C4-2B (cell line): Measurements from ENCODE around the gene KRT17.

Experiments used
- H3K27ac ChIP-seq: fragments of 450-650 bp; 2 replicates; pipeline ENCODE4 v1.5.1; 2017
- CTCF ChIP-seq: fragments of 450-650 bp; conservative IDR thresholded peaks from 2 replicates; pipeline ENCODE4 v1.5.1; 2017; ENCODE audit warnings: mild to moderate bottlenecking
- ZFX ChIP-seq: fragments of 450-650 bp; IDR thresholded peaks from 2 replicates; pipeline ENCODE4 v1.6.1; 2017

KRT17 gene

GRCh38 chr17:41571561-41572434, 52.6 kb downstream of the KRT17 start, which contains the start of gene KRT9:
KRT9 (minus strand) TSS chr17:41572059; CDS start chr17:41571992, 67 bp downstream.
- no peak for TF ChIP-seq CTCF
- TF ChIP-seq ZFX = no peak

More at GRCh38 chr17:41571561-41572434, 52.6 kb downstream of the KRT17 start, which contains the start of gene KRT9:
- H3K27ac ChIP-seq = no peak within 1 kb of the TSS
